Neuronal stem cell (in vitro differentiated cells): ENCODE results near the gene MYO9A.

Experiments
- DNase-seq: peaks from one replicate; pipeline ENCODE4 v3.0.0-alpha.2; 2013; ENCODE audit warnings: low spot score
- H2AFZ ChIP-seq: one replicate; pipeline ENCODE4 v1.6.1; 2013; ENCODE audit warnings: mild to moderate bottlenecking, low read length, inconsistent platforms
- H2AK5ac ChIP-seq: 2 replicates; pipeline ENCODE4 v1.6.1; 2013; ENCODE audit warnings: low read depth, mild to moderate bottlenecking, inconsistent platforms, low read length, moderate library complexity, mixed read lengths
- H2BK120ac ChIP-seq: 2 replicates; pipeline ENCODE4 v1.6.1; 2013; ENCODE audit warnings: low read depth, mild to moderate bottlenecking, inconsistent platforms, low read length, moderate library complexity, mixed read lengths
- H2BK12ac ChIP-seq: one replicate; pipeline ENCODE4 v1.6.1; 2013; ENCODE audit warnings: low read length, inconsistent platforms
- H2BK15ac ChIP-seq: 2 replicates; pipeline ENCODE4 v1.6.1; 2013; ENCODE audit warnings: mild to moderate bottlenecking, low read length, inconsistent platforms, mixed read lengths
- H2BK5ac ChIP-seq: one replicate; pipeline ENCODE4 v1.6.1; 2013; ENCODE audit warnings: inconsistent platforms, mild to moderate bottlenecking, low read length, moderate library complexity
- H3K14ac ChIP-seq: one replicate; pipeline ENCODE4 v1.6.1; 2013; ENCODE audit warnings: low read length, inconsistent platforms
- H3K18ac ChIP-seq: 2 replicates; pipeline ENCODE4 v1.6.1; 2013; ENCODE audit warnings: low read length, inconsistent platforms
- H3K23ac ChIP-seq: 2 replicates; pipeline ENCODE4 v1.6.1; 2013; ENCODE audit warnings: low read depth, mild to moderate bottlenecking, mixed read lengths, low read length, inconsistent platforms; ENCODE audit not compliant: poor library complexity
- H3K27ac ChIP-seq: replicated peaks from 3 replicates; pipeline ENCODE4 v1.5.1; 2013; ENCODE audit warnings: low read length, inconsistent platforms
- H3K27me3 ChIP-seq, 3 experiments: 2 replicates each; pipeline ENCODE4 v1.6.1; 2013; ENCODE audit warnings: low read length in 3 of 3, mild to moderate bottlenecking in 2 of 3, inconsistent platforms in 1 of 3, low read depth in 1 of 3, mixed read lengths in 1 of 3, moderate library complexity in 1 of 3; ENCODE audit not compliant: control insufficient read depth in 3 of 3, insufficient read depth in 3 of 3
- H3K36me3 ChIP-seq, 2 donors: replicated peaks in 1 of 2; 2 replicates each; pipeline ENCODE4 v1.6.1; 2013; ENCODE audit warnings: low read length in 2 of 2; ENCODE audit not compliant: control insufficient read depth in 2 of 2, insufficient read depth in 2 of 2
- H3K4ac ChIP-seq: 2 replicates; pipeline ENCODE4 v1.6.1; 2013; ENCODE audit warnings: inconsistent platforms, mild to moderate bottlenecking, low read length, moderate library complexity
- H3K4me1 ChIP-seq, 2 donors: 1 replicate in 1 of 2; 2 replicates in 1 of 2; pipeline ENCODE4 v1.6.1; 2013; ENCODE audit warnings: low read length in 2 of 2, low read depth in 1 of 2; ENCODE audit not compliant: control insufficient read depth in 2 of 2, insufficient read depth in 1 of 2
- H3K4me2 ChIP-seq: one replicate; pipeline ENCODE4 v1.6.1; 2013; ENCODE audit warnings: mild to moderate bottlenecking, low read length, inconsistent platforms; ENCODE audit not compliant: insufficient read depth, poor library complexity, severe bottlenecking
- H3K4me3 ChIP-seq, 2 donors: 2 replicates each; pipeline ENCODE4 v1.5.1; 2013; ENCODE audit warnings: low read length in 2 of 2, mild to moderate bottlenecking in 2 of 2, inconsistent platforms in 1 of 2, moderate library complexity in 1 of 2
- H3K79me1 ChIP-seq: one replicate; pipeline ENCODE4 v1.6.1; 2013; ENCODE audit warnings: low read depth, mild to moderate bottlenecking, inconsistent platforms, low read length, moderate library complexity
- H3K9ac ChIP-seq: one replicate; pipeline ENCODE4 v1.6.1; 2013; ENCODE audit warnings: mild to moderate bottlenecking, low read depth, low read length, inconsistent platforms; ENCODE audit not compliant: poor library complexity
- H3K9me3 ChIP-seq, 2 donors: replicated peaks in 1 of 2; 2 replicates each; pipeline versions ENCODE3 to v1.6.1; 2013; ENCODE audit warnings: low read length in 2 of 2, mild to moderate bottlenecking in 2 of 2, inconsistent platforms in 1 of 2, low read depth in 1 of 2, mixed read lengths in 1 of 2, moderate library complexity in 1 of 2; ENCODE audit not compliant: control insufficient read depth in 2 of 2, insufficient read depth in 1 of 2
- H4K8ac ChIP-seq: one replicate; pipeline ENCODE4 v1.6.1; 2013; ENCODE audit warnings: low read depth, mild to moderate bottlenecking, inconsistent platforms, low read length, moderate library complexity
- H4K91ac ChIP-seq: one replicate; pipeline ENCODE4 v1.6.1; 2013; ENCODE audit warnings: low read length, low read depth, mild to moderate bottlenecking, inconsistent platforms; ENCODE audit not compliant: poor library complexity
- WGBS, 2 donors: extraction: QIAGEN DNeasy Blood & Tissue Kit; methylation state at CpG; one replicate each; pipeline ENCODE4 v1.1.7; 2013; ENCODE audit warnings: missing lambda C conversion rate in 2 of 2, mixed read lengths in 1 of 2; ENCODE audit not compliant: insufficient read length in 2 of 2, insufficient replicate concordance in 1 of 2; ENCODE audit errors: extremely low coverage in 2 of 2; 5-methylcytosine and 5-hydroxymethylcytosine counted together

The MYO9A gene

DNA sequence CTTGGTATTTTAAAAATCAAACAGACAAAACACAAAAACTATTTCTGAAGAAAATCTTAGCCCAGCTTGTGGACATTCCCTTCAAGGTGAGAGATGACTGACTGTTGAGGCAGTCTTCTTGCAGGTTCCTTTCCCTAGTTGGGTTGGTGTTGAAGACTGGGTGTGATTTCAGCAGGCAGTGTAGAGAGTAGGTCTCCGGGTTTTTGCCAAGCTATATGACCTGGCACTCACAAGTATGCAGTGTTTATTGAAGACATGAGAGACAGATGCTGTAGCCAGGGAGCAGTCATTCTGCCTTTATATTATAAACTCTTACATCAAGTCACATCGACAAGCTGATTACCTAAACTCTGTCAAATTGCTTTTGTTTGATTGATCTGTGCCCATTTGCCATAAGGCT lies 17.8 kb upstream of the MYO9A start:
- no peaks in the 10 kb centered on the region for H3K9me3 ChIP-seq
- no CpG with 5 or more reads among the region's 2 CpGs for WGBS, 2 donors

DNA sequence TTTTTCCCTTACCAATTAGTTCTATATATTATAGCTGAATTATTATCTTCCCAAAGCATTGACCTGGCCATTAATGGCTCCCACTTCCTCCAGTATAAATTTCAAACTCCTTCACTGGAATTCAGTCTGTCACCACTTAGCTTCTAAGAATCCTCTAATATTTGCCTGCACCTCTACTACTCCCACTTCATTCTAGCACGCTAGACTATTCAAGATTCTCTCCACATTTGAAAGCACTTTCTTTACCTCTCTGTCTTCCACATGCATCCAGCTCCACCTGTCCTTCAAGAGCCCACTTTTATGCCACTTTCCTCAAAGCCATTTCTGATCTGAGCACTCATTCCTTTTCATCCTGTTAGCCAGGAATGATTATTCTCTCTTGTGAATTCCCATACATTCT lies 15.3 kb upstream of the MYO9A start:
- H3K9me3 ChIP-seq, result no peaks in the 10 kb centered on the region
- H2BK15ac ChIP-seq, result no peak overlapping the region
- no peak overlapping the region for H3K23ac ChIP-seq
- no peak overlapping the region for H2BK120ac ChIP-seq
- H3K18ac ChIP-seq, result no peak overlapping the region
- H3K9ac ChIP-seq, result no peak overlapping the region
- H3K27ac ChIP-seq, result no peak overlapping the region
- no peak overlapping the region for H4K91ac ChIP-seq
- H3K4me2 ChIP-seq, result no peak overlapping the region
- H2BK5ac ChIP-seq, result no peak overlapping the region
- no peak overlapping the region for H4K8ac ChIP-seq
- H2AFZ ChIP-seq, result no peak overlapping the region
- no peaks in the 10 kb centered on the region for H3K4me1 ChIP-seq
- no peak overlapping the region for H3K4me3 ChIP-seq
- H3K36me3 ChIP-seq, result no peaks in the 10 kb centered on the region
- no peak overlapping the region for H3K14ac ChIP-seq
- no CpG with 5 or more reads among the region's 1 CpG for WGBS, 2 donors
- no peaks in the 10 kb centered on the region for H3K79me1 ChIP-seq
- DNase-seq, result no peak
- no peak overlapping the region for H3K4ac ChIP-seq
- no peak overlapping the region for H2AK5ac ChIP-seq
- no peak overlapping the region for H2BK12ac ChIP-seq
- H3K27me3 ChIP-seq, result no peaks in the 10 kb centered on the region

More for the DNA sequence above, 17.8 kb upstream of the MYO9A start:
- Histone ChIP-seq H3K36me3 (no peaks in the 10 kb centered on the region), H3K18ac (no peak overlapping the region), H3K4me2 (no peak overlapping the region), H3K9ac (no peak overlapping the region), H3K14ac (no peak overlapping the region), H3K4ac (no peak overlapping the region), H2BK5ac (no peak overlapping the region), H2AFZ (no peak overlapping the region), H2BK12ac (no peak overlapping the region), H3K23ac (no peak overlapping the region), H4K8ac (no peak overlapping the region), H2BK15ac (no peak overlapping the region), H3K4me3 (no peak overlapping the region), H3K27me3 (no peaks in the 10 kb centered on the region), H2AK5ac (no peak overlapping the region), H4K91ac (no peak overlapping the region), H3K79me1 (no peaks in the 10 kb centered on the region), H3K4me1 (no peaks in the 10 kb centered on the region), H2BK120ac (no peak overlapping the region), H3K27ac (no peak overlapping the region)
- no peak for DNase-seq

DNA sequence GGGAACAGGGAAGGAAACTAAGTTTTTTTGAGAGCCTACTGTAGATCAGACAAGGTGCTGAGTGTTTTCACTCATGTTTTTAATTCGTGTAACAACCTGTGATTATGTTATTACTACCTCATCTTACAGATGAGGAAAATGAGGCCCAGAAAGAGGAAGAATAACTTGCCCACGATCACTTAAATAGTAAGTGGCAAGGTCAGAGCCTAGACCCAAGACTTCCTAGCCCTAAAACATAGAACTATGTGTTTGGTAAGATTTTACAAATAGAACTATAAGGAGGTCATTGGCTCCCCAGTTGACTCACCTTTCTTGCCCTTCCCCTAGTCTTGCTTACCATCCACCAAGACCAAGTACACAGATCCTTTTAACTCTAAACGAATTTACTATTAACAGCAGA lies 14.0 kb upstream of the MYO9A start:
- Histone ChIP-seq H2BK120ac (no peak overlapping the region), H3K36me3 (no peaks in the 10 kb centered on the region), H2AFZ (no peak overlapping the region), H3K9ac (no peak overlapping the region), H3K27me3 (no peaks in the 10 kb centered on the region), H3K9me3 (no peaks in the 10 kb centered on the region), H3K4me2 (no peak overlapping the region), H3K4me3 (no peak overlapping the region), H4K8ac (no peak overlapping the region), H2BK15ac (no peak overlapping the region), H3K4ac (no peak overlapping the region), H3K4me1 (no peaks in the 10 kb centered on the region), H2AK5ac (no peak overlapping the region), H3K23ac (no peak overlapping the region), H3K27ac (no peak overlapping the region), H3K79me1 (no peaks in the 10 kb centered on the region), H2BK12ac (no peak overlapping the region), H3K18ac (no peak overlapping the region), H2BK5ac (no peak overlapping the region), H4K91ac (no peak overlapping the region), H3K14ac (no peak overlapping the region)
- no peak for DNase-seq
- WGBS, 2 donors, result no CpG with 5 or more reads among the region's 3 CpGs

DNA sequence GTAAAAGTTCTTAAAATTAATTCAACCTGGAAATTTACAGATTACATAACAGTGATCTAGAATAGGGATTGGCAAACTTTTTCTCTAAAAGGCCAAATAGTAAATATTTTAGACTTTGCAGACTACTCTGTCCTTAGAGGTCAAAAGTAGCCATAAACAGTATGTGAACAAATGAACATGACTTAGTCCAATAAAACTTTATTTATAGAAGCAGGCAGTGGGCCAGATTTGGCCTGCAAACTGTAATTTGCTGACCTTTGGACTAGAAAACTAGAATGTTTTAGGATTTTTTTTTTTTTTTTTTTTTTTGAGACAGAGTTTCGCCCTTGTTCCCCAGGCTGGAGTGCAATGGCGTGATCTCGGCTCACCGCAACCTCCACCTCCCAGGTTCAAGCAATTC lies 12.3 kb upstream of the MYO9A start:
- Histone ChIP-seq H3K23ac (no peak overlapping the region), H2BK120ac (no peak overlapping the region), H3K18ac (no peak overlapping the region), H3K9me3 (no peaks in the 10 kb centered on the region), H3K9ac (no peak overlapping the region), H3K36me3 (no peaks in the 10 kb centered on the region), H2BK5ac (no peak overlapping the region), H3K4ac (no peak overlapping the region), H3K79me1 (no peaks in the 10 kb centered on the region), H3K27me3 (no peaks in the 10 kb centered on the region), H2BK15ac (no peak overlapping the region), H2AFZ (no peak overlapping the region), H4K91ac (no peak overlapping the region), H3K4me2 (no peak overlapping the region), H3K14ac (no peak overlapping the region), H3K4me3 (no peak overlapping the region), H4K8ac (no peak overlapping the region), H2AK5ac (no peak overlapping the region), H3K27ac (no peak overlapping the region), H3K4me1 (no peaks in the 10 kb centered on the region), H2BK12ac (no peak overlapping the region)
- no peak for DNase-seq
- no CpG with 5 or more reads among the region's 4 CpGs for WGBS, 2 donors
